AG04450 (cell line): Measurements from ENCODE around the gene HELZ2. TPM values are rescaled to one million over a fixed set of nuclear protein-coding genes. Genes with fewer than 3 reads are reported as not detected.

Source experiments
- CTCF ChIA-PET: fragments of 300-600, 350-600 bp; formaldehyde crosslinking; extraction: SDS; loops from one replicate; lab custom pipeline; 2022; ENCODE audit warnings: antibody characterized with exemption, inconsistent platforms; lab: Charles Lee
- POLR2A ChIA-PET: fragments of 350-600 bp; formaldehyde crosslinking; extraction: SDS; loops from one replicate; lab custom pipeline; 2021; ENCODE audit warnings: antibody characterized with exemption, inconsistent platforms; lab: Yijun Ruan, JAX
- DNase-seq: peaks from one replicate; pipeline ENCODE4 v3.0.0-alpha.2; 2011; ENCODE audit warnings: low read depth, low spot score
- H3K27ac ChIP-seq: one replicate; pipeline ENCODE4 v1.5.1; 2012; ENCODE audit warnings: low read depth, low read length, control low read depth
- H3K27me3 ChIP-seq: one replicate; pipeline ENCODE4 v1.6.0; 2012; ENCODE audit warnings: low read length; ENCODE audit not compliant: control insufficient read depth, insufficient read depth
- H3K4me3 ChIP-seq: 2 replicates; pipeline ENCODE4 v1.5.1; 2011; ENCODE audit warnings: mild to moderate bottlenecking, low read depth, low read length, control low read depth
- H3K9me3 ChIP-seq: 2 replicates; pipeline ENCODE4 v1.5.1; 2012; ENCODE audit warnings: low read length; ENCODE audit not compliant: control insufficient read depth, insufficient read depth
- polyA plus RNA-seq: library from polyadenylated mRNA; depleted of rRNA; stranded (reverse); fragments of >200 nt; gene quantifications from 2 replicates; pipeline ENCODE4 v1.2.3, GENCODE V29; 2011
- TF ChIP-seq, protein P1 (sequence below): IDR thresholded peaks from 2 replicates; pipeline ENCODE4 v1.5.1; 2011; ENCODE audit warnings: low read depth, low read length, control low read depth, inconsistent platforms

HELZ2 gene
- polyA plus RNA-seq, 1 experiment: 4.6 TPM

- Histone ChIP-seq H3K27ac (no peak overlapping the region), H3K27me3 (peaks cover 5% of the 10 kb centered on the region), H3K4me3 (no peak overlapping the region), H3K9me3 (no peaks in the 10 kb centered on the region; the same call in 1 of the 2 replicates)
- DNase-seq: no peak
- POLR2A ChIA-PET: interaction anchor here (0.6 kb wide), 1 partner anchor 606 kb away, joined by 3 read pairs; no protein-coding TSS in a partner anchor
- CTCF ChIA-PET: interaction anchor here (1.4 to 2.7 kb wide), 2 partner anchors 324 to 433 kb away, joined by 4 to 24 read pairs; no protein-coding TSS in a partner anchor
- TF ChIP-seq, protein P1, sequence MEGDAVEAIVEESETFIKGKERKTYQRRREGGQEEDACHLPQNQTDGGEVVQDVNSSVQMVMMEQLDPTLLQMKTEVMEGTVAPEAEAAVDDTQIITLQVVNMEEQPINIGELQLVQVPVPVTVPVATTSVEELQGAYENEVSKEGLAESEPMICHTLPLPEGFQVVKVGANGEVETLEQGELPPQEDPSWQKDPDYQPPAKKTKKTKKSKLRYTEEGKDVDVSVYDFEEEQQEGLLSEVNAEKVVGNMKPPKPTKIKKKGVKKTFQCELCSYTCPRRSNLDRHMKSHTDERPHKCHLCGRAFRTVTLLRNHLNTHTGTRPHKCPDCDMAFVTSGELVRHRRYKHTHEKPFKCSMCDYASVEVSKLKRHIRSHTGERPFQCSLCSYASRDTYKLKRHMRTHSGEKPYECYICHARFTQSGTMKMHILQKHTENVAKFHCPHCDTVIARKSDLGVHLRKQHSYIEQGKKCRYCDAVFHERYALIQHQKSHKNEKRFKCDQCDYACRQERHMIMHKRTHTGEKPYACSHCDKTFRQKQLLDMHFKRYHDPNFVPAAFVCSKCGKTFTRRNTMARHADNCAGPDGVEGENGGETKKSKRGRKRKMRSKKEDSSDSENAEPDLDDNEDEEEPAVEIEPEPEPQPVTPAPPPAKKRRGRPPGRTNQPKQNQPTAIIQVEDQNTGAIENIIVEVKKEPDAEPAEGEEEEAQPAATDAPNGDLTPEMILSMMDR: no peak
Measured at GRCh38 chr20:63539441-63540370, 34.3 kb downstream of the HELZ2 start.

DNA sequence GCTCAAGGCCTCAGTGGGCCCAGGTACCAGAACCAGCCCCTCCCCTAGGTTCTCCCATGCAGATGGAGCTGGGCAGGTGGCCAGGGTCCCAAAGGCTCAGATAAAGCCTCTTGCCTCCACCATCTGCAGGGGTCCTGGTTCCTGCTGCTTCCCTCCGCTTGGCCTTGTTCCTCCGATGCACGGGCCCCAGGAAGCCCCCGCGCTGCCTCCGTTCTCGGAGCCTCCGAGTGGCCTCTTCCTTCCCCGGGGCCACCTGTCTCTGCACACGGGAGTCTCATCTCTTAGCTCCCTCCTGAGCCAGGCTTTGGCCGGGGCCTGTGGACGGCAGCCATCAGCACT lies 35.0 kb downstream of the HELZ2 start:
- H3K4me3 ChIP-seq: no peak overlapping the region
- TF ChIP-seq, protein P1: no peak
- H3K27ac ChIP-seq: no peak overlapping the region
- no peaks in the 10 kb centered on the region; the same call in 1 of the 2 replicates for H3K9me3 ChIP-seq
- no peak for DNase-seq
- peaks cover 6% of the 10 kb centered on the region for H3K27me3 ChIP-seq
- ChIA-PET CTCF (interaction anchor here (1.1 to 2.7 kb wide), 4 partner anchors 14 to 434 kb away, joined by 3 to 24 read pairs (median 7); no protein-coding TSS in a partner anchor), POLR2A (interaction anchor here (1.8 kb wide), 2 partner anchors 18 to 326 kb away, joined by 8 to 12 read pairs; partner anchors contain the start of genes PPDPF and TPD52L2)

GRCh38 chr20:63538204-63539091 lies 35.6 kb downstream of the HELZ2 start:
- POLR2A ChIA-PET: interaction anchor here (1.0 to 1.8 kb wide), 5 partner anchors 17 to 327 kb away, joined by 3 to 12 read pairs (median 3); partner anchors contain the start of genes GMEB2, PPDPF, RTEL1 and TPD52L2
- Histone ChIP-seq H3K9me3 (no peaks in the 10 kb centered on the region; the same call in 1 of the 2 replicates), H3K27me3 (peaks cover 6% of the 10 kb centered on the region), H3K4me3 (peak overlapping the region; percentile 46), H3K27ac (no peak overlapping the region)
- TF ChIP-seq, protein P1: no peak
- DNase-seq: no peak
- CTCF ChIA-PET: interaction anchor here (0.7 to 2.7 kb wide), 25 partner anchors 8 to 691 kb away, joined by 3 to 24 read pairs (median 4); partner anchors contain the start of genes HELZ2, LIME1, PRPF6 and SAMD10

DNA sequence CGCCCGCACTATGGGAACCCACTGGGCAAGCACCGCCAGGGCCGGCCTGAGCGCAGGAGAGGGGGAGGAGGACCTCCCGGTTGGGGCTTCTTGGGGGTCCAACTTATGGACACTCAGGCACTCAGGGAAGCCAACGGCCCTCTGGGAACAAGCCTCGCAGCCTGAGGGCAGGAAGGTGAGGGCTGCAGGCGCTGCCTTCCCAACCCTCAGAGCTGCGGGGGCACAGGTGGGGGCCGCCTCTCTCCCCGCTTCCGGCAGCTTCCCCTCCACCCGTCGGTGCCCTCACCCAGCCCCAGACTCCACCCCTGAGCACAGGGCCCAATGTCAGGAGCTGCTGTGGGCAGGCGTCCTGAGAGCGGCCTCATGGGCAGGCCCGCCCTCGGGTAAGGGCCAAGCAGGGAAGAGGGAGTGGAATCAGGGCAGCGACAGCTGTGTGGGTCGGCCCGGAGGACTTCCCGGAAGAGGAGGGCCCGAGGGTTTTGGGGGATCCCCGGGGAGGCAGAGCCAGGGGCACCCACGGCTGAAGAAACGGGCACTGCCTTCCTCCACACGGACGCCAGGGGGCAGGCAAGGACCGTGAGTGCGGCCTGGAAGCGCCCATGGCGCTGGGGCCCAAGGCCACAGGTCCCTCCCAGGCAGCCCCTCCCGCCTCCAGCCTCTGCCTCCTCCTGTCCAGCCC lies 36.4 kb downstream of the HELZ2 start:
- no peak overlapping the region for H3K27ac ChIP-seq
- POLR2A ChIA-PET: interaction anchor here (0.7 to 1.8 kb wide), 6 partner anchors 16 to 328 kb away, joined by 3 to 12 read pairs (median 3); partner anchors contain the start of genes GMEB2, PPDPF, RTEL1 and TPD52L2
- H3K9me3 ChIP-seq: no peaks in the 10 kb centered on the region; the same call in 1 of the 2 replicates
- peak overlapping the region; percentile 46 for H3K4me3 ChIP-seq
- TF ChIP-seq, protein P1: peak; percentile 92
- CTCF ChIA-PET: interaction anchor here (0.7 to 2.7 kb wide), 26 partner anchors 9 to 690 kb away, joined by 3 to 24 read pairs (median 4); partner anchors contain the start of genes HELZ2, LIME1, PRPF6 and SAMD10
- DNase-seq: peak; percentile 81
- peaks cover 6% of the 10 kb centered on the region for H3K27me3 ChIP-seq
